Omental fat pad (tissue), 4 donors: ENCODE results near the gene GADD45GIP1. TPM values are rescaled to one million over a fixed set of nuclear protein-coding genes. Genes with fewer than 3 reads are reported as not detected.
A peak's percentile ranks its signal among the peaks of the same experiment; 100 is the strongest.
"Not testable (repeated sequence)": the region's sequence is repeated elsewhere in the genome, so short reads cannot be mapped to it uniquely, and the experiment has no call there.

Experiments
- ATAC-seq: fragments of 150-250 bp; one replicate; pipeline ENCODE4 v1.9.1; 2016; ENCODE audit warnings: mild to moderate bottlenecking, moderate library complexity; ENCODE audit not compliant: low FRiP score
- DNase-seq: peaks from one replicate; pipeline ENCODE4 v3.0.0-alpha.2; 2019; ENCODE audit warnings: low spot score
- total RNA-seq, 4 donors: library from RNA; depleted of rRNA; stranded (reverse); fragments of >200 nt; gene quantifications; one replicate each; pipeline ENCODE4 v1.1.0, GENCODE V29; 2016
- TF ChIP-seq, protein P1 (sequence below), 3 donors: fragments of 450-650 bp; IDR thresholded peaks; one replicate each; pipeline ENCODE4 v1.5.1; 2016 to 2017; ENCODE audit warnings: antibody characterized with exemption in 3 of 3, mild to moderate bottlenecking in 3 of 3, moderate library complexity in 2 of 3

GADD45GIP1 gene
- total RNA-seq, 4 donors from 2014 or later, result 27.2 to 37.7 (median 32.8) TPM

DNA sequence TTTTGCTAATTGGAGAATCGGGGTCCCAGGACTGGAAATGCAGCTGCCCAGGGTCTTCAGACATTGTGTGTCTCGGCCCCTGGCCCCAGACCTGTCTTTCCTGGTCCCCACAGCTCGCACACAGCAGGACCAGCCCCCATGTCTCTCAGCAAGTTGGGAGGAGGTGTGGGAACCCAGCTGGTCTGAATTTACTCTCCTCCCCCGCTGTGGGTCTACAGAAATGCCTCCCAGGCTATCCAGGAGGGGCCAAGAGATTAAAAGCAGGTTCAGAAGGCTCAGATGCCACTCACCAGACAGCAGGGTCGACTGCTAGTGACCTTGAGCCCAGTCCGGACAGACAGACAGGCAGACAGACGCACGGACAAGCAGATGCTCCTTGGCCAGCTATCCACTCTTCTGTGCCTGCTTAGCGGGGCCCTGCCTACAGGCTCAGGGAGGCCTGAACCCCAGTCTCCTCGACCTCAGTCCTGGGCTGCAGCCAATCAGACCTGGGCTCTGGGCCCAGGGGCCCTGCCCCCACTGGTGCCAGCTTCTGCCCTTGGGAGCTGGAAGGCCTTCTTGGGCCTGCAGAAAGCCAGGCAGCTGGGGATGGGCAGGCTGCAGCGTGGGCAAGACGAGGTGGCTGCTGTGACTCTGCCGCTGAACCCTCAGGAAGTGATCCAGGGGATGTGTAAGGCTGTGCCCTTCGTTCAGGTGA, 12.4 kb upstream of the GADD45GIP1 start, which contains the start of gene DAND5:
Gene DAND5 (plus strand): TSS at position 285 of the 697 bp plus-strand sequence. CDS start 85 bp downstream, at position 370.
- TF ChIP-seq, protein P1, sequence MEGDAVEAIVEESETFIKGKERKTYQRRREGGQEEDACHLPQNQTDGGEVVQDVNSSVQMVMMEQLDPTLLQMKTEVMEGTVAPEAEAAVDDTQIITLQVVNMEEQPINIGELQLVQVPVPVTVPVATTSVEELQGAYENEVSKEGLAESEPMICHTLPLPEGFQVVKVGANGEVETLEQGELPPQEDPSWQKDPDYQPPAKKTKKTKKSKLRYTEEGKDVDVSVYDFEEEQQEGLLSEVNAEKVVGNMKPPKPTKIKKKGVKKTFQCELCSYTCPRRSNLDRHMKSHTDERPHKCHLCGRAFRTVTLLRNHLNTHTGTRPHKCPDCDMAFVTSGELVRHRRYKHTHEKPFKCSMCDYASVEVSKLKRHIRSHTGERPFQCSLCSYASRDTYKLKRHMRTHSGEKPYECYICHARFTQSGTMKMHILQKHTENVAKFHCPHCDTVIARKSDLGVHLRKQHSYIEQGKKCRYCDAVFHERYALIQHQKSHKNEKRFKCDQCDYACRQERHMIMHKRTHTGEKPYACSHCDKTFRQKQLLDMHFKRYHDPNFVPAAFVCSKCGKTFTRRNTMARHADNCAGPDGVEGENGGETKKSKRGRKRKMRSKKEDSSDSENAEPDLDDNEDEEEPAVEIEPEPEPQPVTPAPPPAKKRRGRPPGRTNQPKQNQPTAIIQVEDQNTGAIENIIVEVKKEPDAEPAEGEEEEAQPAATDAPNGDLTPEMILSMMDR (IDR thresholded peaks at IDR 0.05), result no peak
- DNase-seq (no peak), ATAC-seq (no peak)

DNA sequence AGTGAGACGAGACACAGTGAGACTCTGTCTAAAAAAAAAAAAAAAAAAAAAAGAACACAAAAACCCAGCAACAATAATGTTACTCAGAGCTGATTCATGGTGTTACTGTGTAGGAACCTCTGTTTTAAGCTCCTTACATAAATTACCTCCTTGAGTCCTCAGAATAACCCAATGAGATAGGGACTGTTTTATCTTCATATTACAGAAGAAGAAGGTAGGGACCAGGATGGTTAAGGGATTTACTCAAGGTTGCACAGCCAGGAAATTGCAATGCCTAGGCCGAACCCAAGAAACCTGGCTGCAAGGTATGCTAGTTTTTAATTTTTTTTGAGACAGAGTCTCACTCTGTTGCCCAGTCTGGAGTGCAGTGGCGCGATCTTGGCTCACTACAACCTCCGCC, 10.9 kb upstream of the GADD45GIP1 start:
- no peak for ATAC-seq
- TF ChIP-seq, protein P1 (IDR thresholded peaks at IDR 0.05), result no peak
- DNase-seq, result no peak

DNA sequence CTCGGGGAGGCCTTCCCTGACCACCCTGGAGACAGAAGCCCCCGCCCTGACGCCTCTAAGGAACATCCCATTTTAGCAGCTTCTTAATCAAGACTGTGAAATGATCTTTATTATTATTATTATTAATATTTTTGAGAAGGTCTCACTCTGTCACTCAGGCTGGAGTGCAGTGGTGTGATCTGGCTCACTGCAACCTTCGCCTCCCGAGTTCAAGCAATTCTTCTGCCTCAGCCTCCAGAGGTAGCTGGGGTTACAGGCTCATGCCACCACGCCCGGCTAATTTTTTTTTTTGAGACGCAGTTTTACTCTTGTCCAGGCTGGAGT, 8.8 kb upstream of the GADD45GIP1 start:
- DNase-seq (no peak), ATAC-seq (no peak)
- TF ChIP-seq, protein P1 (IDR thresholded peaks at IDR 0.05), result no peak

DNA sequence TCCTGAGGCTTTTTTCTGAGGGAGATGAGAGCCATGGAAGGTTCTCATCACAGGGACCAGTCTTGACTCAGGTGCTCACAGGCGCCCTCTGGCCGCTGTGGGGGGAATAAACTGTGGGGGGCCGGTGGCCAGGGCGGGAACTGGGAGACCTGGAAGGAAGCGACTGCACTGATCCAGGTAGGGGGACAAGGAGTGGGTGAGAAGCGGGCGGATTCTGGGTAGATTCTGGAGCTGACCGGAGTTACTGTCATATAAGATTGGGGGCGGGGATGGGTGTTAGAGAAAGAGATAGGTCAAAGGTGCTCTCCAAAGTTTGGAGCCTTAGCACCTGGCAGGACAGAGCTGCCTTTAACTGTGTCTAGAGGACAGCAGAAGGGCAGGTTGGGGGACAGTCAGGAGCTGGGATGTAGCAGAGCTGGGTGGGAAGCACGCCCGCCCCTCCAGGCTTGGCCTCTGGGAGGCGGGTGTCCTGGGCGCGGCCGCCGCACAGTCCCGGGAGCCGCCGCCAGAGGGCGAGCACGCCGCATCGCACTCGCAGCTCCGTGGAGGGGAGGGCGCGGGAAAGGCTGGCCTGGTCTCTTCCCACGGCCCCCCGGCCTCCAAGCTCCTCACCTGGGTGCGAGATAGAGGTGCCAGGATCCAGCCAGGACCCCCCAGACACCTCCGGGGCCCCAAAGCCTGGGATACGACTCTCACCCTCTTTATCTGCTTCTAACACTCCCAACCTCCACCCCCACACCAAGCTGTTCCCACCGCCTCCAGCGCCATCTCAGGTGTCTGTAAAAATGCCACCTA, 8.2 kb upstream of the GADD45GIP1 start:
- ATAC-seq, result peak; percentile 98
- DNase-seq, result peak; percentile 72
- TF ChIP-seq, protein P1 (IDR thresholded peaks at IDR 0.05), result peak in 1 of 3 donors; percentile 74

DNA sequence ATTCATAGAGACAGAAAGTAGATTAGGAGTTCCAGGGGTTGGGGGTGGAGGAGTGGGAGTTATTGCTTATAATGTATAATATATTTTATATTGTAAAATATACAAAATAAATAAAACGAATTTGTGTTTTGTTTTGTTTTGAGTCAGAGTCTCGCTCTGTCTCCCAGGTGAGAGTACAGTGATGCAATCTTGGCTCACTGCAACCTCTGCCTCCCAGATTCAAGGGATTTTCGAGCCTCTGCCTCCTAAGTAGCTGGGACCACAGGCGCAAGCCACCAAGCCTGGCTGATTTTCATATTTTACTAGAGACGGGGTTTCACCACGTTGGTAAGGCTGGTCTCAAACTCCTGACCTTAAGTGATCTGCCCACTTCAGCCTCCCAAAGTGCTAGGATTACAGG, 2.5 kb upstream of the GADD45GIP1 start:
- TF ChIP-seq, protein P1 (IDR thresholded peaks at IDR 0.05), result no peak
- ATAC-seq (no peak), DNase-seq (no peak)

DNA sequence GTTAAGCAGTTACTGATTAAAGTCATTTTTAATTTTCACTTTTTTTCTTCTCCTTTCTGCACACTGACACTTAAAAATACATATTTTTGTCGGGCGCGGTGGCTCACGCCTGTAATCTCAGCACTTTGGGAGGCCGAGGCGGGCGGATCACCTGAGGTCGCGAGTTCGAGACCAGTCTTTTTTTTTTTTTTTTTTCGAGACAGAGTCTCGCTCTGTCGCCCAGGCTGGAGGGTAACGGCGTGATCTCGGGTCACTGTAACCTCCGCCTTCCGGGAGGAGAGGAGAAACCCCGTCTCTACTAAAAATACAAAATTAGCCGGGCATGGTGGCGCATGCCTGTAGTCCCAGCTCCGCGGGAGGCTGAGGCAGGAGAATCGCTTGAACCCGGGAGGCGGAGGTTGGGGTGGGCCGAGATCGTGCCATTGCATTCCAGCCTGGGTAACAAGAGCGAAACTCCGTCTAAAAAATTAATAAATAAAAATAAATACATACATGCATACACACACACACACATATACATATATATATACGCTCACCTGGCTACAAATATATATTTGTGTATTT, 448 bp upstream of the GADD45GIP1 start:
- not testable (repeated sequence) for DNase-seq

DNA sequence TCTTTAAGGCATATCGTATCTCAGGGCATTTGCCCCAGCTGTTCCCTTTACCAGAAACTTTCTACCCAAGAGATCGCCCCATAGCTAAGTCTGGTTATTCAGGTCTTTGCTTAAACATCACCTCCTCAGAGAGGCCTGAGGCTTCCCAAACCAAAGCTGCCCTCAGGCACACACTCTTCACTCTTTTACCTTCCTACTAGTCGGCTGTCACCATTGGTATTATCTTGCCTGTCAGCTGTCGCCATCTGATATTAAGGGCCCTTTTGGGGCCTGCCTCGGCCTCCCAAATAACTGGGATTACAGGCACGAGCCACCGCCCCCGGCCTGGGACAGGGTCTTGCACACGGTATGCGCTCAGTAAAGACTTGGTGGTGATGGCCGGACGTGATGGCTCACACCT, 1.0 kb downstream of the GADD45GIP1 start:
- DNase-seq, result no peak

More for the DNA sequence above, 448 bp upstream of the GADD45GIP1 start:
- not testable (repeated sequence) for ATAC-seq

DNA sequence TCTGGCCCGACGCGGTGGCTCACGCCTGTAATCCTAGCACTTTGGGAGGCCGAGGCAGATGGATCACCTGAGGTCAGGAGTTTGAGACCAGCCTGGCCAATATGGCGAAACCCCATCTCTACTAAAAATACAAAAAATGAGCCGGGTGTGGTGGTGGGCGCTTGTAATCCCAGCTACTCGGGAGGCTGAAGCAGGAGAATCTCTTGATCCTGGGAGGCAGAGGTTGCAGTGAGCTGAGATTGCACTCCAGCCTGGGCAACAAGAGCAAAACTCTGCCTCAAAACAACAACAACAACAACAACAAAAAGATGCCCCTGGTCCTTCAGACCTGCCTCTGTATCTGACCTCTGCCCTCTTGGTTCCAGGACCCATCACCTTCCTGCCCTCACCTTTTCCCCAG, 1.4 kb downstream of the GADD45GIP1 start:
- DNase-seq, ATAC-seq: not testable (repeated sequence)

More for the DNA sequence above, 1.0 kb downstream of the GADD45GIP1 start:
- TF ChIP-seq, protein P1 (IDR thresholded peaks at IDR 0.05), result no peak
- no peak for ATAC-seq
